Measurements from ENCODE around the gene ZBTB49.
A peak's percentile ranks its signal among the peaks of the same experiment; 100 is the strongest.

ZBTB49 gene

GRCh38 chr4:4330794-4331193, 40.7 kb downstream of the ZBTB49 start:
- no peak overlapping the region for H3K27ac ChIP-seq
- TF ChIP-seq CTCF (IDR thresholded peaks at IDR 0.05; ENCODE audit: low read depth, low read length, missing control alignments) = no peak
- H3K36me3 ChIP-seq (replicated peaks) = no peaks in the 10 kb centered on the region
- no peak for DNase-seq
- H3K4me3 ChIP-seq (ENCODE audit: low read depth, low read length) = no peak overlapping the region
- in situ Hi-C loops (cut with HindIII; ENCODE audit: low pct_ligation_motif_present, low sequenced_read_pairs) = no loop called here
- no peaks in the 10 kb centered on the region for H3K27me3 ChIP-seq (replicated peaks)

GRCh38 chr4:4332529-4332928, 42.5 kb downstream of the ZBTB49 start:
- no peaks in the 10 kb centered on the region for H3K36me3 ChIP-seq (replicated peaks)
- no peak for TF ChIP-seq CTCF (IDR thresholded peaks at IDR 0.05; ENCODE audit: low read depth, low read length, missing control alignments)
- no peak overlapping the region for H3K4me3 ChIP-seq (ENCODE audit: low read depth, low read length)
- no peak overlapping the region for H3K27ac ChIP-seq
- DNase-seq = no peak
- H3K27me3 ChIP-seq (replicated peaks) = no peaks in the 10 kb centered on the region
- in situ Hi-C loops (cut with HindIII; ENCODE audit: low pct_ligation_motif_present, low sequenced_read_pairs) = no loop called here

GRCh38 chr4:4333265-4333706, 43.2 kb downstream of the ZBTB49 start:
- Histone ChIP-seq H3K4me3 (ENCODE audit: low read depth, low read length) (no peak overlapping the region), H3K36me3 (replicated peaks) (no peaks in the 10 kb centered on the region), H3K27me3 (replicated peaks) (no peaks in the 10 kb centered on the region), H3K27ac (no peak overlapping the region)
- in situ Hi-C loops (cut with HindIII; ENCODE audit: low pct_ligation_motif_present, low sequenced_read_pairs) = no loop called here
- peak; percentile 75 for DNase-seq
- no peak for TF ChIP-seq CTCF (IDR thresholded peaks at IDR 0.05; ENCODE audit: low read depth, low read length, missing control alignments)

GRCh38 chr4:4334798-4335520, 44.9 kb downstream of the ZBTB49 start:
- no peaks in the 10 kb centered on the region for H3K27me3 ChIP-seq (replicated peaks)
- H3K4me3 ChIP-seq (ENCODE audit: low read depth, low read length) = no peak overlapping the region
- peak; percentile 82 for TF ChIP-seq CTCF (IDR thresholded peaks at IDR 0.05; ENCODE audit: low read depth, low read length, missing control alignments)
- H3K27ac ChIP-seq = no peak overlapping the region
- in situ Hi-C loops (cut with HindIII; ENCODE audit: low pct_ligation_motif_present, low sequenced_read_pairs) = no loop called here
- no peaks in the 10 kb centered on the region for H3K36me3 ChIP-seq (replicated peaks)
- peak; percentile 36 for DNase-seq

GRCh38 chr4:4338210-4339001, 48.4 kb downstream of the ZBTB49 start:
- no peak for DNase-seq
- no peak for TF ChIP-seq CTCF (IDR thresholded peaks at IDR 0.05; ENCODE audit: low read depth, low read length, missing control alignments)
- Histone ChIP-seq H3K27me3 (replicated peaks) (no peaks in the 10 kb centered on the region), H3K36me3 (replicated peaks) (no peaks in the 10 kb centered on the region), H3K27ac (no peak overlapping the region), H3K4me3 (ENCODE audit: low read depth, low read length) (no peak overlapping the region)
- in situ Hi-C loops (cut with HindIII; ENCODE audit: low pct_ligation_motif_present, low sequenced_read_pairs) = no loop called here

Data from brain microvascular endothelial cell (primary cell).